GM12892 (cell line): ENCODE measurements around the gene CXCL16.

Experiments used
- DNase-seq: peaks from one replicate; pipeline ENCODE4 v3.0.0; 2011; ENCODE audit not compliant: insufficient read length
- FAIRE-seq: peaks from 2 replicates; lab custom pipeline; 2011; peaks lifted over from hg19 to GRCh38; lab: Jason Lieb, UNC
- POLR2A ChIP-seq: IDR thresholded peaks from 2 replicates; pipeline ENCODE4 v1.6.1; 2011; ENCODE audit warnings: low read depth, low read length, control low read depth
- POLR2AphosphoS5 ChIP-seq: IDR thresholded peaks from 2 replicates; pipeline ENCODE4 v1.6.1; 2011; ENCODE audit warnings: low read depth, low read length, control low read depth
- TAF1 ChIP-seq: IDR thresholded peaks from 2 replicates; pipeline ENCODE4 v1.6.1; 2011; ENCODE audit warnings: low read depth, mild to moderate bottlenecking, control low read depth, low read length, borderline replicate concordance

Gene CXCL16

GRCh38 chr17:4744999-4745969, 5.6 kb upstream of the CXCL16 start:
- no peak for FAIRE-seq
- DNase-seq, result no peak
- no peak for TF ChIP-seq POLR2A
- TF ChIP-seq POLR2AphosphoS5, result no peak
- no peak for TF ChIP-seq TAF1

GRCh38 chr17:4743898-4744297, 4.2 kb upstream of the CXCL16 start:
- no peak for DNase-seq
- TF ChIP-seq TAF1 (no peak), POLR2AphosphoS5 (no peak), POLR2A (no peak)
- no peak for FAIRE-seq

GRCh38 chr17:4743216-4743615, 3.5 kb upstream of the CXCL16 start:
- DNase-seq (no peak), FAIRE-seq (no peak)
- TF ChIP-seq POLR2A (no peak), POLR2AphosphoS5 (no peak), TAF1 (no peak)

GRCh38 chr17:4742629-4743028, 2.9 kb upstream of the CXCL16 start:
- FAIRE-seq (no peak), DNase-seq (no peak)
- no peak for TF ChIP-seq POLR2A
- TF ChIP-seq POLR2AphosphoS5, result no peak
- no peak for TF ChIP-seq TAF1

GRCh38 chr17:4742133-4742532, 2.4 kb upstream of the CXCL16 start:
- DNase-seq, result no peak
- TF ChIP-seq TAF1 (no peak), POLR2A (no peak), POLR2AphosphoS5 (no peak)
- no peak for FAIRE-seq

- TF ChIP-seq TAF1 (no peak), POLR2AphosphoS5 (no peak), POLR2A (no peak)
- no peak for FAIRE-seq
These were observed 1.8 kb upstream of the CXCL16 start for GRCh38 chr17:4741544-4741943.

GRCh38 chr17:4740584-4740983, 856 bp upstream of the CXCL16 start:
- TF ChIP-seq POLR2A (no peak), TAF1 (no peak), POLR2AphosphoS5 (no peak)
- DNase-seq (no peak), FAIRE-seq (no peak)

More at GRCh38 chr17:4741544-4741943, 1.8 kb upstream of the CXCL16 start:
- DNase-seq, result no peak

- no peak for FAIRE-seq
- TF ChIP-seq TAF1 (no peak), POLR2A (no peak), POLR2AphosphoS5 (no peak)
These were observed 260 bp upstream of the CXCL16 start for GRCh38 chr17:4740025-4740351.

GRCh38 chr17:4738136-4739121, 1.3 kb downstream of the CXCL16 start:
- no peak for TF ChIP-seq TAF1
- TF ChIP-seq POLR2AphosphoS5, result no peak
- no peak for TF ChIP-seq POLR2A
- FAIRE-seq, result no peak
- no peak for DNase-seq

More at GRCh38 chr17:4740025-4740351, 260 bp upstream of the CXCL16 start:
- DNase-seq, result no peak

- DNase-seq (no peak), FAIRE-seq (peak; percentile 24)
- TF ChIP-seq POLR2A (no peak), POLR2AphosphoS5 (no peak), TAF1 (no peak)
These were observed 3.7 kb downstream of the CXCL16 start for GRCh38 chr17:4735876-4736651.
